Measurements from ENCODE around the gene COIL.

GRCh38 chr17:56994009-56994792 lies 33.4 kb upstream of the COIL start:
- TF ChIP-seq CTCF (conservative IDR thresholded peaks at IDR 0.05 in 1 of 2, IDR thresholded peaks at IDR 0.05 in 1 of 2; ENCODE audit: low read depth in 1 of 2, low read length in 2 of 2) (no peak), EZH2 (IDR thresholded peaks at IDR 0.05; ENCODE audit: low read length, missing control alignments) (no peak)
